Activated naive CD8-positive, alpha-beta T cell treated with anti-CD3 and anti-CD28 coated beads for 36 hours (primary cell): ENCODE results near the gene LRFN2. TPM values are rescaled to one million over a fixed set of nuclear protein-coding genes. Genes with fewer than 3 reads are reported as not detected.

Source experiments
- DNase-seq: peaks from one replicate; pipeline ENCODE4 v3.0.0; 2021
- H3K27ac Mint-ChIP-seq: one replicate; pipeline ENCODE4 v1.8.0; 2022; ENCODE audit warnings: mild to moderate bottlenecking, moderate library complexity, mixed read lengths
- H3K27me3 Mint-ChIP-seq: one replicate; pipeline ENCODE4 v1.8.0; 2022; ENCODE audit warnings: mild to moderate bottlenecking, mixed read lengths
- H3K36me3 Mint-ChIP-seq: one replicate; pipeline ENCODE4 v1.8.0; 2021; ENCODE audit warnings: mild to moderate bottlenecking, mixed read lengths
- H3K4me1 Mint-ChIP-seq: one replicate; pipeline ENCODE4 v1.8.0; 2021; ENCODE audit warnings: mixed read lengths
- H3K4me3 Mint-ChIP-seq: one replicate; pipeline ENCODE4 v1.8.0; 2022; ENCODE audit warnings: mild to moderate bottlenecking, moderate library complexity, mixed read lengths
- H3K9me3 Mint-ChIP-seq: one replicate; pipeline ENCODE4 v1.8.0; 2022; ENCODE audit warnings: mixed read lengths
- total RNA-seq, 2 experiments: library from RNA; stranded (reverse); gene quantifications; one replicate each; pipeline ENCODE4 v1.2.3, GENCODE V29; 2021

LRFN2 gene
- total RNA-seq, 2 experiments from 2014 or later: not detected

- Mint-ChIP-seq H3K9me3 (no peaks in the 10 kb centered on the region), H3K27me3 (no peaks in the 10 kb centered on the region), H3K4me1 (no peaks in the 10 kb centered on the region), H3K36me3 (no peaks in the 10 kb centered on the region), H3K27ac (no peak overlapping the region), H3K4me3 (no peak overlapping the region)
- DNase-seq: no peak
Measured at GRCh38 chr6:40413239-40413638, 173.9 kb downstream of the LRFN2 start.

GRCh38 chr6:40411881-40412280 lies 175.3 kb downstream of the LRFN2 start:
- Mint-ChIP-seq H3K27me3 (no peaks in the 10 kb centered on the region), H3K36me3 (no peaks in the 10 kb centered on the region), H3K4me1 (no peaks in the 10 kb centered on the region), H3K4me3 (no peak overlapping the region), H3K9me3 (no peaks in the 10 kb centered on the region), H3K27ac (no peak overlapping the region)
- DNase-seq: no peak

GRCh38 chr6:40410821-40411220 lies 176.3 kb downstream of the LRFN2 start:
- no peak for DNase-seq
- H3K9me3 Mint-ChIP-seq: no peaks in the 10 kb centered on the region
- H3K4me1 Mint-ChIP-seq: no peaks in the 10 kb centered on the region
- H3K4me3 Mint-ChIP-seq: no peak overlapping the region
- H3K27me3 Mint-ChIP-seq: no peaks in the 10 kb centered on the region
- no peak overlapping the region for H3K27ac Mint-ChIP-seq
- H3K36me3 Mint-ChIP-seq: no peaks in the 10 kb centered on the region

- Mint-ChIP-seq H3K4me1 (no peaks in the 10 kb centered on the region), H3K4me3 (no peak overlapping the region), H3K9me3 (no peaks in the 10 kb centered on the region), H3K27me3 (no peaks in the 10 kb centered on the region), H3K36me3 (no peaks in the 10 kb centered on the region), H3K27ac (no peak overlapping the region)
- no peak for DNase-seq
Measured at GRCh38 chr6:40409716-40410397, 177.3 kb downstream of the LRFN2 start.

- no peak overlapping the region for H3K4me3 Mint-ChIP-seq
- no peaks in the 10 kb centered on the region for H3K4me1 Mint-ChIP-seq
- no peaks in the 10 kb centered on the region for H3K36me3 Mint-ChIP-seq
- no peaks in the 10 kb centered on the region for H3K9me3 Mint-ChIP-seq
- no peak overlapping the region for H3K27ac Mint-ChIP-seq
- DNase-seq: no peak
- H3K27me3 Mint-ChIP-seq: no peaks in the 10 kb centered on the region
Measured at GRCh38 chr6:40408786-40409542, 178.2 kb downstream of the LRFN2 start.

GRCh38 chr6:40407239-40407638 lies 179.9 kb downstream of the LRFN2 start:
- no peak for DNase-seq
- no peaks in the 10 kb centered on the region for H3K4me1 Mint-ChIP-seq
- no peak overlapping the region for H3K27ac Mint-ChIP-seq
- no peak overlapping the region for H3K4me3 Mint-ChIP-seq
- H3K27me3 Mint-ChIP-seq: no peaks in the 10 kb centered on the region
- H3K9me3 Mint-ChIP-seq: no peaks in the 10 kb centered on the region
- H3K36me3 Mint-ChIP-seq: no peaks in the 10 kb centered on the region

- Mint-ChIP-seq H3K4me1 (no peaks in the 10 kb centered on the region), H3K9me3 (no peaks in the 10 kb centered on the region), H3K36me3 (no peaks in the 10 kb centered on the region), H3K27me3 (no peaks in the 10 kb centered on the region), H3K27ac (no peak overlapping the region), H3K4me3 (no peak overlapping the region)
- DNase-seq: no peak
Measured at GRCh38 chr6:40406175-40406574, 181.0 kb downstream of the LRFN2 start.

GRCh38 chr6:40400738-40401137 lies 186.4 kb downstream of the LRFN2 start:
- Mint-ChIP-seq H3K36me3 (no peaks in the 10 kb centered on the region), H3K27me3 (no peaks in the 10 kb centered on the region), H3K4me3 (no peak overlapping the region), H3K27ac (no peak overlapping the region), H3K4me1 (no peaks in the 10 kb centered on the region), H3K9me3 (no peaks in the 10 kb centered on the region)
- no peak for DNase-seq

GRCh38 chr6:40399888-40400457 lies 187.2 kb downstream of the LRFN2 start:
- Mint-ChIP-seq H3K27me3 (no peaks in the 10 kb centered on the region), H3K36me3 (no peaks in the 10 kb centered on the region), H3K4me1 (no peaks in the 10 kb centered on the region), H3K9me3 (no peaks in the 10 kb centered on the region), H3K27ac (no peak overlapping the region), H3K4me3 (no peak overlapping the region)
- no peak for DNase-seq

- Mint-ChIP-seq H3K4me1 (no peaks in the 10 kb centered on the region), H3K27me3 (no peaks in the 10 kb centered on the region), H3K9me3 (no peaks in the 10 kb centered on the region), H3K27ac (no peak overlapping the region), H3K4me3 (no peak overlapping the region), H3K36me3 (no peaks in the 10 kb centered on the region)
- no peak for DNase-seq
Measured at GRCh38 chr6:40398810-40399477, 188.2 kb downstream of the LRFN2 start.

GRCh38 chr6:40398034-40398691 lies 189.0 kb downstream of the LRFN2 start:
- no peak for DNase-seq
- Mint-ChIP-seq H3K9me3 (no peaks in the 10 kb centered on the region), H3K4me1 (no peaks in the 10 kb centered on the region), H3K4me3 (no peak overlapping the region), H3K36me3 (no peaks in the 10 kb centered on the region), H3K27me3 (no peaks in the 10 kb centered on the region), H3K27ac (no peak overlapping the region)

- Mint-ChIP-seq H3K4me1 (no peaks in the 10 kb centered on the region), H3K27ac (no peak overlapping the region), H3K4me3 (no peak overlapping the region), H3K9me3 (no peaks in the 10 kb centered on the region), H3K27me3 (no peaks in the 10 kb centered on the region), H3K36me3 (no peaks in the 10 kb centered on the region)
- DNase-seq: no peak
Measured at GRCh38 chr6:40397287-40398033, 189.7 kb downstream of the LRFN2 start.

GRCh38 chr6:40395698-40396076 lies 191.5 kb downstream of the LRFN2 start:
- DNase-seq: no peak
- no peaks in the 10 kb centered on the region for H3K27me3 Mint-ChIP-seq
- H3K4me3 Mint-ChIP-seq: no peak overlapping the region
- H3K27ac Mint-ChIP-seq: no peak overlapping the region
- H3K36me3 Mint-ChIP-seq: no peaks in the 10 kb centered on the region
- no peaks in the 10 kb centered on the region for H3K9me3 Mint-ChIP-seq
- peaks cover 4% of the 10 kb centered on the region for H3K4me1 Mint-ChIP-seq

- H3K36me3 Mint-ChIP-seq: no peaks in the 10 kb centered on the region
Measured at GRCh38 chr6:40395066-40395697, 192.0 kb downstream of the LRFN2 start.

More at GRCh38 chr6:40395066-40395697, 192.0 kb downstream of the LRFN2 start:
- peaks cover 5% of the 10 kb centered on the region for H3K4me1 Mint-ChIP-seq
- no peak overlapping the region for H3K4me3 Mint-ChIP-seq
- H3K27me3 Mint-ChIP-seq: peaks cover 2% of the 10 kb centered on the region
- H3K27ac Mint-ChIP-seq: no peak overlapping the region
- no peaks in the 10 kb centered on the region for H3K9me3 Mint-ChIP-seq
- no peak for DNase-seq
